Prostate gland (tissue), 2 donors: ENCODE results near the gene PRRT3. TPM values are rescaled to one million over a fixed set of nuclear protein-coding genes. Genes with fewer than 3 reads are reported as not detected.

Experiments used
- DNase-seq: peaks from one replicate; pipeline ENCODE4 v3.0.0-alpha.2; 2019; ENCODE audit warnings: low spot score
- H3K27ac ChIP-seq, 2 donors: fragments of 200-600 bp; sonication (generic); 2 replicates each; pipeline ENCODE4 v1.5.1; 2017 to 2019
- H3K27me3 ChIP-seq: fragments of 200-600 bp; sonication (generic); replicated peaks from 2 replicates; pipeline ENCODE4 v1.5.1; 2019; ENCODE audit not compliant: insufficient read depth
- H3K36me3 ChIP-seq, 2 donors: fragments of 200-600 bp; sonication (generic); 1 replicate in 1 of 2; 2 replicates in 1 of 2; pipeline versions ENCODE4 v1.5.1 to v1.8.1; 2017 to 2019
- H3K4me1 ChIP-seq: fragments of 200-600 bp; sonication (generic); replicated peaks from 2 replicates; pipeline ENCODE4 v1.5.1; 2019
- H3K4me3 ChIP-seq, 2 donors: fragments of 200-600 bp; sonication (generic); 2 replicates each; pipeline ENCODE4 v1.5.1; 2017 to 2019
- H3K9me3 ChIP-seq: fragments of 200-600 bp; sonication (generic); 2 replicates; pipeline ENCODE4 v1.5.1; 2017
- POLR2A ChIP-seq: fragments of 450-650 bp; IDR thresholded peaks from one replicate; pipeline ENCODE4 v1.6.1; 2016; ENCODE audit warnings: antibody characterized with exemption, mild to moderate bottlenecking
- POLR2AphosphoS5 ChIP-seq: sonication (generic); formaldehyde crosslinking; IDR thresholded peaks from one replicate; pipeline ENCODE4 v1.6.1; 2017; ENCODE audit warnings: antibody characterized with exemption
- WGBS: methylation state at CpG from one replicate; pipeline ENCODE4 v1.1.5; 2018; 5-methylcytosine and 5-hydroxymethylcytosine counted together
- intact Hi-C: fragments of 100-400 bp; cut with DNase I; formaldehyde crosslinking; loops from one replicate; pipeline ENCODE4 v1.14.2; 2022
- total RNA-seq, 2 donors: library from RNA; depleted of rRNA; stranded (reverse); fragments of >200 nt; gene quantifications; one replicate each; pipeline ENCODE4 v1.1.0, GENCODE V29; 2016
- TF ChIP-seq, protein P1 (sequence below), 4 experiments: fragments of 200-600 bp in 2 of 4; fragments of 450-650 bp in 2 of 4; sonication (generic) in 2 of 4; IDR thresholded peaks; 1 replicate in 3 of 4; 2 replicates in 1 of 4; pipeline ENCODE4 v1.5.1; 2016 to 2019; ENCODE audit warnings: antibody characterized with exemption in 4 of 4, mild to moderate bottlenecking in 2 of 4, moderate library complexity in 2 of 4

PRRT3 gene
- 10 to 100 TPM in 1 of 2 donors, 1 to 10 TPM in 1; 8.9 to 10.1 TPM for total RNA-seq

DNA sequence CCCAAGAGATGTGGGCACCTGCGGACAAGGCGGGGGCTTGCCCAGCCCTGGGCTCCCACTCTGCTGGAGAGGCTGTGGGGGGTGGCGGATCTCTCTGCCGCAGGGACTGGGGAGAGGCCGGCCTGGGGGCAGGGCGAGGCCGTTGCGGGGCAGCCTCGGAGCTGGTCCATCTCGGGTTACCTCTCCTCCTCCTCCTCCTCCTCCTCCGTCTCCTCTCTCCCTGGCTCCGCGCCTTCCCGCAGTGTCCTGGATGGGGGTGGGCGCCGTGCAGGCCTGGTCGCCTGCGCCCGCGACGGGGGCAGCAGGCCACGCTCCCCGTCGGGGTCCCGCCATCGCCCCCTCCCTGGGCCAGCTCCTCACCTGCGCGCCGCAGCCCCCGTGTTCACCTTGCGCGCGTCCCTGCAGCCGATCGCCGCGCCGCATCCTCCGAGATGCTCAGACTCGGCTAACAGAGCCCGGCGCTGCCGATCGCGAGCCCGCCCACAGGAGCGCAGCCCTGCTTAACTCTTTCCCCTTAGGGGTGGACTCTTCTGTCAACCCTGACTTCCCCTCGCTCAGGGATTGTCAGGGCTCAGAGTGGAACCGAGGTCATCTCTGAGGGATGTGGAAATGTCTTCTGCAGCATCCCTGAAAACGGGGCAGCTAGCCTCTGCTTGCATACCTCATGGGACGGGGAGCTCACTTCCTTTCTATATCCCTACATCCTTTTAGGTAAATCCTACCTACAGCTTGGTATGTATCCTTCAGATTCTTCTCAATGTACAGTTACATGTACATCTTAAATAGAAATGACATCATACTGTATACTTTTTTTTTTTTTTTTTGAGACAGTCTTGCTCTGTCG lies at the start of gene PRRT3:
Gene PRRT3, minus strand, starts transcription at position 447 of the 844 bp plus-strand sequence. CDS start 2,293 bp downstream, outside the sequence.
- peak within 1 kb of the TSS in 1 of 2 donors; percentile 21 for H3K27ac ChIP-seq
- H3K36me3 ChIP-seq = no peaks in the 10 kb centered on the region
- TF ChIP-seq, protein P1, sequence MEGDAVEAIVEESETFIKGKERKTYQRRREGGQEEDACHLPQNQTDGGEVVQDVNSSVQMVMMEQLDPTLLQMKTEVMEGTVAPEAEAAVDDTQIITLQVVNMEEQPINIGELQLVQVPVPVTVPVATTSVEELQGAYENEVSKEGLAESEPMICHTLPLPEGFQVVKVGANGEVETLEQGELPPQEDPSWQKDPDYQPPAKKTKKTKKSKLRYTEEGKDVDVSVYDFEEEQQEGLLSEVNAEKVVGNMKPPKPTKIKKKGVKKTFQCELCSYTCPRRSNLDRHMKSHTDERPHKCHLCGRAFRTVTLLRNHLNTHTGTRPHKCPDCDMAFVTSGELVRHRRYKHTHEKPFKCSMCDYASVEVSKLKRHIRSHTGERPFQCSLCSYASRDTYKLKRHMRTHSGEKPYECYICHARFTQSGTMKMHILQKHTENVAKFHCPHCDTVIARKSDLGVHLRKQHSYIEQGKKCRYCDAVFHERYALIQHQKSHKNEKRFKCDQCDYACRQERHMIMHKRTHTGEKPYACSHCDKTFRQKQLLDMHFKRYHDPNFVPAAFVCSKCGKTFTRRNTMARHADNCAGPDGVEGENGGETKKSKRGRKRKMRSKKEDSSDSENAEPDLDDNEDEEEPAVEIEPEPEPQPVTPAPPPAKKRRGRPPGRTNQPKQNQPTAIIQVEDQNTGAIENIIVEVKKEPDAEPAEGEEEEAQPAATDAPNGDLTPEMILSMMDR (IDR thresholded peaks at IDR 0.05) = peak in 1 of 4 experiments; percentile 3
- TF ChIP-seq POLR2AphosphoS5 (no peak), POLR2A (no peak)
- no peaks in the 10 kb centered on the region for H3K9me3 ChIP-seq
- DNase-seq = no peak
- no peaks in the 10 kb centered on the region for H3K4me1 ChIP-seq
- H3K4me3 ChIP-seq = peak within 1 kb of the TSS; percentile 53 to 64
- intact Hi-C loops = no loop called here
- 3% methylated on average over 51 of the region's 52 CpGs for WGBS
- H3K27me3 ChIP-seq = no peaks in the 10 kb centered on the region

DNA sequence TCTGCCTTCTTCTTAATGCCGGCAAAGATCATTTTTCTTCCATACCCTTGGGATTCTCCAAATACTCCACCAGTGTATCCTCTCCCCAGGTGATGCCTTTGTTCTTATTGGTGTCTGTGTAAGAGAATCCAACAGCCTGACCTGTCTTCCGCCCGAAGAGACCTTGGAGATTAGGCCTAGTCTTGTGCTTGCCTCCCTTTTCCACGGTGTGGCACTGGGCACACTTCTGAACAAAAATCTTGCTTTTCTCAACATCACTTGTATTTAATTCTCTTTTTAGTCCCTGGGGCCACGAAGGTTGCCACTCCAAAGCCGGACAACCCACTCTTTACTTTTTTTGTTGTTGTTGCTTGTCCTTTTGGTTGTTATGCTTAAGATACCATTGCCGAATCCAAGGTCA lies 48.5 kb upstream of the PRRT3 start:
- Histone ChIP-seq H3K27me3 (no peaks in the 10 kb centered on the region), H3K36me3 (no peaks in the 10 kb centered on the region), H3K4me1 (no peaks in the 10 kb centered on the region), H3K27ac (no peak overlapping the region), H3K9me3 (no peaks in the 10 kb centered on the region), H3K4me3 (no peak overlapping the region)
- DNase-seq = no peak
- WGBS = 97% methylated on average over 7 of the region's 7 CpGs
- intact Hi-C loops = no loop called here
- TF ChIP-seq POLR2A = no peak
- TF ChIP-seq, protein P1 (IDR thresholded peaks at IDR 0.05) = no peak
- no peak for TF ChIP-seq POLR2AphosphoS5

DNA sequence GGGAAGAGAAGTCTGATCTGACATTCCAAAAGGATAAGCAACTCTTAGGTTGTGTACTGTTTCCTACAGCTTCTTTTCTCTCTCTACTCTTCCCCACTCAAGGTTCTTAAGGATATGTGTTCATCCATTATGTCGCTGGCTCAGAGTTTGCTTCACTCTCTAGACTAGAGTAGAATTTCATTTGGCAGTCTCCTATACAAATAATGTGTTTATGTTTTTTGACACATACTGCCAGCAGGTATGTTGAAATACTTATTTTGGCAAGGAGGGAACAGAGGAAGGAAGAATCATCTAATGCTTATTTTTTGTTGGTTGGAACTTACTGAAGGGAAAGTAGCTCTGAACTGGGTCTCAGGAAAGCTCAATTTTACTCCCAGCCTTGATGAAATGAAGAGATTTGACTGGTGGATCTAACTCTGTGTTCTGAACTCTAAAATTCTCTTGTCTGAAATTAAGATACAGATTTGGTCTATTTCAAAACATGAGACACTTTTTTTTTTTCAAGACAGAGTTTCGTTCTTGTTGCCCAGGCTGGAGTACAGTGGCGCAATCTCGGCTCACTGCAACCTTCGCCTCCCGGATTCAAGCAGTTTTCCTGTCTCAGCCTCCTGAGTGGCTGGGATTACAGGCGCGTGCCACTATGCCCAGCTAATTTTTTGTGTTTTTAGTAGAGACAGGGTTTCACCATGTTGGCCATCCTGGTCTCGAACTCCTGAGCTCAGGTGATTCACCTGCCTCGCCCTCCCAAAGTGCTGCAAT lies 42.1 kb upstream of the PRRT3 start:
- H3K36me3 ChIP-seq = no peaks in the 10 kb centered on the region
- intact Hi-C loops = no loop called here
- H3K9me3 ChIP-seq = no peaks in the 10 kb centered on the region
- no peaks in the 10 kb centered on the region for H3K4me1 ChIP-seq
- H3K4me3 ChIP-seq = no peak overlapping the region
- WGBS = 92% methylated on average over 10 of the region's 10 CpGs
- no peak overlapping the region for H3K27ac ChIP-seq
- no peak for TF ChIP-seq POLR2A
- TF ChIP-seq, protein P1 (IDR thresholded peaks at IDR 0.05) = no peak
- TF ChIP-seq POLR2AphosphoS5 = no peak
- no peak for DNase-seq
- no peaks in the 10 kb centered on the region for H3K27me3 ChIP-seq

DNA sequence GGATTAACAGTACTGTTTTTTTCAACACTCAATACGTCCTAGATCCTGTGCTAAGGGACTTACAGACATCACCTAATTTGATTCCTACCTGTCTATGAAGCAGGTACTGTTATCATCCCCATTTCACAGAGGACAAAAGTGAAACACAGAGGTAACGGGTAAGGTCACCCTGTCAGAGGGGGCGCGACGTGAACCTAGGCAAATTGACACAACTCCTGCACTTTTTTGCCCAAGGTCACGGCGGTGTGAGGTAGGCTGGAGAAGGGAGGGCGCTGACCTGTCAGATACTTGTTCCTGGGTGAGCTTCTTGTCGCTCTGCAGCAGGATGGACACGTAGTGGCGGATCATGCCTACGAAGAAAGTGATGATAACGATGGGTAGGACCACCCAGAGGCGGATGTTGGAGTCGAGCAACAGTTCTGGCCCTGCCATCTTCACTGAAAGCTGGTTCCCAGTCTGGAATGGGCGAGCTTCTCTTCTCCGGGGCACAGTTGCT lies 34.1 kb upstream of the PRRT3 start:
- intact Hi-C loops = no loop called here
- Histone ChIP-seq H3K4me1 (peaks cover 6% of the 10 kb centered on the region), H3K27ac (peak overlapping the region; percentile 63 to 67), H3K36me3 (no peaks in the 10 kb centered on the region), H3K4me3 (peak overlapping the region; percentile 64 to 88), H3K27me3 (no peaks in the 10 kb centered on the region), H3K9me3 (no peaks in the 10 kb centered on the region)
- no peak for TF ChIP-seq POLR2A
- no peak for TF ChIP-seq POLR2AphosphoS5
- TF ChIP-seq, protein P1 (IDR thresholded peaks at IDR 0.05) = no peak
- WGBS = under 1% methylated on average over 17 of the region's 17 CpGs
- no peak for DNase-seq
